Activated naive CD4-positive, alpha-beta T cell treated with anti-CD3 and anti-CD28 coated beads, Interleukin-2, amount 50 U/mL, for 16 hours (primary cell): ENCODE measurements around the gene NEU4.
"Not testable (repeated sequence)": the region's sequence is repeated elsewhere in the genome, so short reads cannot be mapped to it uniquely, and the experiment has no call there.

ENCODE experiments used
- DNase-seq: peaks from one replicate; pipeline ENCODE4 v3.0.0-alpha.2; 2020

Gene NEU4

DNA sequence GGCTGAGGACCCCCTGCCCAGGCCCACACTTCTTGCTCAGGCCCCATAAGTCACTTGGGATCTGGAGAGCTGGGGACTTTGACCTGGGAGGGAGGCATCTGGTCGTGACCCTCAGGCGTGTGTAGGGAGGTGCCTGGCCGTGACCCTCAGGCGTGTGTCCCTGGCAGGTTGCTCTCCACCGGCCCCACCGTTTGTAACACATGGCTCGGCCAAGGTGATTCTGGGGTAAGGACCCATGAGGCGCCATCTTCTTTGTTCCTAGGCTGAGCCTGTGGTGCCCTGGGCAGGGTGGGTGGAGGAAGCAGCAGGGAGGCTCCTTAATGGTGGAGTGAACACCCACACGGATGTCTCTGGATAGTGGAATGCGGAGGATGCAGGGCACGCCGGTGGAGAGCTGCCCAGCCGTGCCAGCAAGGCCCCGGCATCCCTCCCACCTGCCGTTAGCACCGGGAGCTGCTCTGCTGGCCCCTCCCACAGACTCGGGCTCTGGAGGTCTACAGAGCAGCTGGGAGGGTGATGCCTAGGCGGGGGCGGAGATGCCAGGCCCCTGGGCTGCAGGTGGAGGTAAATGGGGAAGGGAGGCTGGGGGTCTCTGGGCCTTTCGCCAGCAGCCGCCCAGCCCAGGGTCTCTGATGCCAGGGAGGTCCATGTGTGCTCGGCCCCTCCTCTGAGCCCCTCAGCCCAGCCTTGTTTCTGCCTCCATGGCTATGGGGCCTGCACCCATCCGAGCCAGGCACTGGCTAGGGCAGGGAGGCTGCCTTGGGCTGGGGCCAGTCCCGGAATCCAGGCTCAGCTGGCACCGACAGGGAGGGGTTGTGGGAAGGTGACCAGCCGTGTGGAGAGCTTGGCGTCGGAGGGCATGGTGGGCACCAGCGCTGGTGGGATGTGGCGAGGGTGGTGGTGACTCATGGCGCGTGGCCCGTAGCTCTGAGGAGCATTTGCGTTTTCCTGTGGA is 33.5 kb upstream of the NEU4 start:
- no peak for DNase-seq

DNA sequence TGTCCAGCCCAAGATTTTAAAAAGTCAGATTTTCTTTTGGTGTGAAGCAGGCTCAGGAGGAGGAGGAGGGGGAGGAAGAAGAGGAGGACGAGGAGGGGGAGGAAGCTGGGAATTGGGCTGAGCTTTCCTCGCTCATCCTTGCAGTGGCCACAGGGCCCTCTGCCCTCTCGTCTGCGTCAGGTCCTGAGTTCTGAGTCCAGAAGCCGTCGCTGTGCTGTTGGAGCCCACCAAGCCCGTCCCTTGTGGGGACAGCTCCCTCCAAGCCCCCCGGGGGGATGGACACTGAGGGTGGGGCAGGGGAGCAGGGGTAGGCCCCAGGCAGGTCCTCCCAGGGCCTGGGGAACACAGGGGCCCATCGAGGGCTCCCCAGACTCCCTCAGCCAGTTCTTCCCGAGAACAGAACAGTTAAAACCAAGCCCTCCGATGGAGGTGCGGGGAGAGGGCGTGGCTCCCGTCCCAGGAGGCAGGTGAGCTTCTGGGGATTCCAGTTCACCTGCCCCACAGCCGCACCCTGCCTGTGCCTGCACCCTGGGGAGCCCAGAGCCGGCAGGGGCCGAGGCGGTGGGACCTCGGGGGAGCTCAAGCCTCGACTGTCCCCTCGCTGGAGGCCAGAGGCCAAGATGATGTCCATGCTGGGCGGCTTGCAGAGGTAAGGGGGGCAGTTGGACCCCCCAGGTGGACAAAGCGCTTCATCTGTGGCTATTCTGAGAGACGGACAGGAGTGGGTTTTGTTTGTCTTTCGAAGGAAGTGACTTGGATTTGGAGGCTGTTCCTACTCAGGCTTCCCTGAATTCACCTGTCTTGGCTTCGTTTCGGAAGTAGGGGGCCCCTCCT is 32.4 kb upstream of the NEU4 start, which contains the start of gene GAL3ST2:
Gene GAL3ST2 (plus strand): TSS at position 487 of the 834 bp plus-strand sequence. CDS start 134 bp downstream, at position 621.
- no peak for DNase-seq

DNA sequence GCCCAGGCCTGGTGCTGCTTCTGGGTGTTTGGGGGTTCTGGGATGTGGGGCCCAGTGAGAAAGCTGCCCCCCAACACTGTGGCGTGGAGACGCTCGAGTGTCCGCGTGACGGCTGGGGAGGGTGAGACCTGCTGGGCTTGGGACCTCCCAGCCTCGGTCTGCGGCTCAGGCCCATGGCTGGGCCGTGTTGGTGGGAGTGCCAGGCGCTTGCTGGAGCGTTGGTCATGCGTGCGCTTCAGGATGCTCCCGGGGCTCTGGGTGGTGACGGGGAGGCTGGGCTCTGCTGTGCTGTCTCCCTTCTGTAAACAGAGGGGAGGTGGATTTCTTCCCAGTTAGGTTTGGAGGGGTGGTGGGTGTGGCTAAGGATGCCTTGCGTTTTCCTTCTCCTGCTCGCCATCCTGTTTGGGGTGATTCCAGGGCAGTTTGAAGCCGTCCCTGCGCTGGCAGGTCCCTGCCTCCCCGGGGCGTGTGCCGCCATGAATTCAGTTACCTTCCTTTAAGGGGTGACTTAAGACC is 31.8 kb upstream of the NEU4 start:
- DNase-seq: no peak

DNA sequence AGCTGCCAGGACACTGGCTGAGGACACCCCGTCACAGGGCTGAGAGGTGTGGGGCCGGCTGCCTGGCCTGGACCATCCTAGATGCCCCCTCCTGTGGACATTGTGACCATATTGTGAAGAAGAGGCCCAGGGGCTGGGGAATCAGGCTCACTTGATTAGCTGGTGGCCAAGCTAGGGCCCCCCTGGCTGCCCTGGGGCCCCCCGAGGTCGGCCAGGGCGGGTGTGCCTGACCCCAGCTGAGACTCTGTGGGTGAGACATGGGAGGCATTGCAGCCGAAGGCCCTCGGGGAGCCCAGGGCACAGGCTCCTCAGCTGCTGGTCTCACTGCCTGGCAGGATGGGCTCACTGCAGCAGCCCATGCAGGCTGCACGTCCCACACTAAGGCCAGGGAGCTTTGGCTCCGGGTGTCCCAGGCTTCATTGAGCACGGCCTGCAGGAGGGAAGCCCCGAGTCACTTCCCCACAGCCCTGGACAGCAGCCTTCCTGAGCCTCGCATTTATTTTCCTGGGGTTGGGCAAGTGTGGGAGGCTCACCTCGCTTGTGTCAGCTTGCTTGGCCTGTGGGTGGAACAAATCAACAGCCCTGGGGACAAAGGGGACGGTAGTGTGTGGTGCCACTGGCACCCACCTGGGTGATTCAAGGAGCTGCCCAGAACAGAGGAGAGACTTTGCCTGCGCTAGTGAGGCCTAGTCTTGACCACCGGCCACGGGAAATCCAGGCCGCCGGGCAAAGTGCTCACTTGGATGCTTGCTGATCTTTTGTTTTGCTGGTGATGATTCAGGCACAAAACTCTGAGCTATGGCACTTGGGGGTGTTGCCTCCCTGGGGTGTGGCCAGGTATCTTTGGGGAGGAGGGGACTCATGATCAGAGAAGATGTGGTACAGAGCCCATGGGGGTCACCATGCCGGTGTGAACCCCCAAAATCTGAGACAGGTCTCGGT is 31.0 kb upstream of the NEU4 start:
- DNase-seq: no peak

DNA sequence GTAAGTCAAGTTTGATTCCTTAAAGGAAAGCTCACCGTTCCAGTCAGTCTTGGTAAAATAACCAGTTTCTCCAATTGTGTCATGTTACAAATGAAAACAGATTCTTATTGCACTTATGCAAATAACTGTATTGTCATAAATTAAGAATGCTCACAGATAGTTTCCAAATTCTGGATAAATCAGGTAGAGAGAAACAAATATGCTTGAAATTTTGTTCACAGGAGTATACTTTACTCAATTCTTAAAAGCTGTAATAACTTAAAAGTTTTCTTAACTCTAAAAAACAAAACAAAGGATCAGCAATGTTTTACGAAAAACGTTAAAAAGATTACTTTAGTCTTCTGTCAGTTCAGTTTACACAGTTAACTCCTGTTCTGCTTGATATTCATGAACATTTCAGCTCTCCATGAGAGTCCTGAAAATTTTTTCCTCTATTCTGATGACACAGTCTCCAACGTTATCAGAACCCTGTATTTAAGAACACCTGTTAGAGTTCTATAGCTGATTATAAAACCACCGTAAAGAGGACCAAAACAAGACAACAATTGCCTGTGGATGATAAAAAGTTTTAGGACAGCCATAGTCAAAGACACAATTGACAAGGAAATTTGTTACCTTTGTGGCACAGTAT is 27.9 kb upstream of the NEU4 start:
- DNase-seq: no peak

DNA sequence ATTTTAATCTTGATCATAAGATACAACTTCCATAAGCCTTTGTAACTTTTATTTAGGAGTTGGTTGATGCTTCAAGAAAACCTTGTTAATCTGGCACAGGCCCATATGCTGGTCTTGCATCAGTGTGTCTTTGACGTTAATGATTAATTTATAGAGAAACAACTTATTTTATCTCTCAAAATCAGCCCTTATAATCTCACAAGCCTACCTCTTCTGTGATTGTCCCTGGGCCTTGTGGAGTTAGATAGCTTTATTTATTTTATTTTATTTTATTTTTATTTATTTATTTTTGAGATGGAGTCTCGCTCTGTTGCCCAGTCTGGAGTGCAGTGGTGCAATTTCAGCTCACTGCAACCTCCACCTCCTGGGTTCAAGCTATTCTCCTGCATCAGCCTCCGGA is 26.9 kb upstream of the NEU4 start:
- not testable (repeated sequence) for DNase-seq

DNA sequence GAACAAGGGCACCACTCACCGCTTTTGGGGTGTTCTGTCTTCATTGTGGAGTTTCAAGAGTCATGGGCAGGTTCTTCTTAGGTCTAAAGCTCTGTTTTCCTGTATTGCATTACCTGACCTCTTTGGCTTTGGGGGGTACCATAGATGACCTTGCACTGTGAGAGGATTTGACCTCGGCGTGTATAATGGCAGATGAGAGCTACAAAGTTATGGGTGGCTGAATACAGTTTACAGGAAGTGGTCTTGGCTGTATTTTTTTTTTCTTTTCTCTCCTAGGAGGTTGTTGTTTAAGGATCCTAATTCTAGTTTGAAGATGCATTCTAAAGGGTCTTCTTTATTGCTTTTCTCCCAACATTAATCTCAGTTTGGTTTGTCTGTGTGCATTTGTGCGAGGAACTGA is 20.9 kb upstream of the NEU4 start:
- no peak for DNase-seq

DNA sequence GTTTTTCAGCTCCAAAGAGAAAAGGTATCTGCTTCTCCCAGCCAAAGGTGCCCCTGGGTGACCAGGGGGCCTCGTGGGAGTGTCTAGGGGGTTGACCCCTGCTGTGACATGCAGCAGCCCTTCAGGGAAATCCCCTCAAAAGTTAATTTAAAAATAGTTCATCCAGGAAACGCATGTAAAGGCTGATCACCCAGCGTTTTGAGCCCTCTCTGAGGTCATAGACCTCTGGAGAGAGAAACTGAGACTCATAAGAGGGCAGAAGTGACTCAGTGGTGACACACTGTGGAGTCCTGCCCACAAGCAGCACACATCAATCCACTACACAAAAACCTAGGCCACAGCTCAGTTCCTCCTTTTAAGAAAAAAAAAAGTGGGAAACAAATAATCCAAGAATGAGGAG is 20.4 kb upstream of the NEU4 start:
- peak; percentile 49 for DNase-seq

DNA sequence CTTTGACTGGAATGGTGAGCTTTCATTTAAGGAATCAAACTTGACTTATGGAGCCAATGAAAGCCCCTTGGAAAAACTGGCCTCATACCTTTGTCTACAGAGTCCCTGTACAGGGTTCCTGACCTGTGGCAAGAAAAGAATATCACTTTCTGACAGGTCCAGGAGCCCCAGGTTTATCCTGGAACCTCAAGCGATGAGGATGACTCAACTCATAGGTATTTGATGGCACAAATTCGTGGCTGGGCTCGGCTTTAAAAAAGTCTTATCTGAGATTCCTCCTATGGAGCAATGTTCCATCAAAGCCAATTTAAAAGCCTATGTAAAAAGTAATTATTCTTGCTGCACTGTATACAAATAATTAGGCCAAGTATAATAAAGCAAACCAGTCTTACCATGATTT is 17.6 kb upstream of the NEU4 start:
- not testable (repeated sequence) for DNase-seq

DNA sequence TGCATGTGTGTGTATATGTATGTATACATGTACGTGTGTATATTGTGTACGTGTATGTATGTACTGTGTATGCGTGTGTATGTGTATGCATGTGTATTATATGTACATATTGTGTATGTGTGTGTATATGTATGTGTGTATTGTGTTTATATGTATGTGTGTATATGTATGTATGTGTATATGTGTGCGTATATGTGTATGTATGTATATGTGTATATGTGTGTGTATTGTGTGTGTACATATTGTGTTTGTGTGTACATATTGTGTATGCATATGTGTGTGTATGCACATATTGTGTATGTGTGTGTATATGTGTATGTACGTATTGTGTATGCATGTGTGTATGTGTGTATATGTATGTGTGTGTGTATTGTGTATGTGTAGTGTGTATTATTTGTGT is 15.6 kb upstream of the NEU4 start:
- DNase-seq: no peak

DNA sequence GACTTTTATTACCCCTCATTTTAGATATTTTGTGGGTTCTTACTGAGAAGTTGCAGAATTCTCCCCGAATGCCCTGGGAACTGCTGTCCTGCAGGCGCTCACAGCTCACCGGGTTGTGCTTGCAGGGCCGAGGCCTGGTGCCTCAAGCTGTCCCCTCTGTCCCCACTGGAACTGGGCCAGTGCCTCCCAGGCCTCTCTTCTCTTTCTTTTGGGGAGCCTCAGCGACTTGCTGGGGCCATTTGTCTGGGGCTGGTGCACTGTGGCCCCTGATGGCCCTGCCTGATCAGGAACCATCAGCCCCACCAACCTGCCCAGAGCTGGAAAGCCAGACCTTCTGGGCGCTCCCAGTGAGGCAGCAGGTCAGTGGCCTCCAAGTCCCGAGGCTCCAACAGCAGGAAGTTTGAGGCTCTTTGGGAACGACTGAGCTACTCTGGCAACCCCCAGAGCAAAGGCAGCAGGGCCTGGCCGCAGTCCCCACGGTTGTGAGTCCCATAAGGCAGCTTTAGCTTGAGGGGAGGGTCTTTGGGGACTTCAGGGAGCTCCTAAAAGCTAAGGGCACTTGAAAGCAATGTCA is 14.7 kb upstream of the NEU4 start:
- DNase-seq: no peak

DNA sequence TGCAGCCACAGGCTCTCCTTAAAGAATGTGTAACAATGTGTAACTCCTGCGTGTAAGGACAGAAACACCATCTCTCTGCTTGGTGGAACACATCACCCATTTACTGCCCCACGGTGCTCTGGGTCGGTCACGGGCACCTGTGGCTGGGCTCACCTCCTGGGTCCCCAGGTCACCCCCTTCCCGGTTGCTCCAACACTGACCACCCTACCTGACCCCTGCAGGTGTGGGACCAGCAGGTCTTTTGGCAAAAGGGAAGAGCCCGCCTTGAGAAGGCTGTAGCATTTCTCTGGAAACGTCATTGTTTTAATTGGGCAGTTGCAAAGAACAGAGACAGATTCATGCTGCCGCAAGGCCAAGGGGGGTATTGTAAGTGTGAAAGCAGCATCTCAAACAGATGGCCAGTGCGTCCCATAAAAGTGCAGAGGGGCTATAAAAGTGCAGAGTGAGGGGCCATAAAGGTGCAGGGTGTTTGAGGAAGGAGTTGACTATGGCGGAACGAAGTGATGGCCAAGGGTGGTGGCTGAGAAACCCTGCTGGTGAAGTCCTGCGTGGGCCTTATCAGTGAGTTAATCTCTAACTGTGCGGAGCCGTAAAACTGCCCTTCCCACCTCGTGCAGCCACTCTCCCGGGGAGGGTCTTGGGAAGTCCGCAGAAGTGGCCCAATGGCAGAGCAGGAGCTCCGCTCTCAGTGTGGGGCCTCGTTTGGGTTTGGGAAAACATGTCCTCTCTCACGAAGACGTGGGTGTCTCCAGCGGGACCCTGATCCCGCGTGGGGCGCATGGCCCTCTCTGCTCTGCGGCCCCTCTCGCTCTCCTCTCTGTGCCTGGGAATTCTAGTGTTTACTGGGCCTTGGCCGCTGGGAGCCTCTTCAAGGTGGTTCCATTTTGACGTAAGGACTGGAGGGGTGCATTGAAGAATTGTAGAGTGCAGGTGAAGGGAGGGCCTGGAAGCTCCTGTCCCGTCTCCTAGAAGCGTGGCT is 13.7 kb upstream of the NEU4 start:
- DNase-seq: no peak

DNA sequence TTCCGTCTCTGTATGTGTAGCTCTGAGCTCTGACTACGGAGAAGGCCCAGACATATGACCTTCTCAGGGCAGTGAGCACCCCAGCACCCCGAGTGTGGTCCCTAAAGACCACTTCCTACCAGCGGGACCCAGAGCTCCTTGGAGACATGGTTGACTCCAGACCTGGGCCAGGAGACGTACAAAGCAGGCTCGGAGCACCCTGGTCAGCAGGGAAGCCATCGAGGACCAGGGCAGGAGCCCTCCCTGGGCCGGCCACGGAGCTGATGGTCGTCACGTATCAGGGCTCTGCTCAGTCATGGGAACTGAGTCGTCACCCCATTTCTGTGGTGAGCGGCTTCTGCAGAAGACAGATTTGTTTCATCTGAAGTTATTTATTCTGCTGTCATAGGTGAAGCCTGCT is 12.8 kb upstream of the NEU4 start:
- no peak for DNase-seq

DNA sequence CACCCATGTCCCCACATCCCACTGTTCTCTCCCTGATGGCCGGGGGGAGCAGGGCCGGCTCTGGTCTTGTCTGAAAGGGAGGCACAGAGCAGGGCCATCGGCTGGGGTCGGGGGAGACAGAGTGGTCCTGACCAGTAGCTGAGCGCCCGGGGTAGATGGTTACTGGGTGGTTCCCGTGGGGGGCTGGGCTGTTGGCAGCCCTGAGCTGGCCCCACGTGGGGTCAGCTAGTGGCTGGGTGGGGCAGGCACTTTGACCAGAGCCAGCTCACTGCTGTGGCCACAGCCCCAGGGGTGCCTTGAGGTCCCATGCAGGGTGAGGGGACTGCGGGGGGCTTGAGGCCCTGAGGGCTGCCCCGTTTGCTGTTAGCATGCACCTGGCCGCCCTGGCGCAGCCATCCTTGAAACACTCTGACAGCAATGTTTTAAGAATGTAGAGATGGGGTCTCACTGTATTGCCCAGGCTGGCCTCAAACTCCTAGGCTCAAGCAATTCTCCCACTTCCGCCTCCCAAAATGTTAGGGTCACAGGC is 12.3 kb upstream of the NEU4 start:
- DNase-seq: no peak

DNA sequence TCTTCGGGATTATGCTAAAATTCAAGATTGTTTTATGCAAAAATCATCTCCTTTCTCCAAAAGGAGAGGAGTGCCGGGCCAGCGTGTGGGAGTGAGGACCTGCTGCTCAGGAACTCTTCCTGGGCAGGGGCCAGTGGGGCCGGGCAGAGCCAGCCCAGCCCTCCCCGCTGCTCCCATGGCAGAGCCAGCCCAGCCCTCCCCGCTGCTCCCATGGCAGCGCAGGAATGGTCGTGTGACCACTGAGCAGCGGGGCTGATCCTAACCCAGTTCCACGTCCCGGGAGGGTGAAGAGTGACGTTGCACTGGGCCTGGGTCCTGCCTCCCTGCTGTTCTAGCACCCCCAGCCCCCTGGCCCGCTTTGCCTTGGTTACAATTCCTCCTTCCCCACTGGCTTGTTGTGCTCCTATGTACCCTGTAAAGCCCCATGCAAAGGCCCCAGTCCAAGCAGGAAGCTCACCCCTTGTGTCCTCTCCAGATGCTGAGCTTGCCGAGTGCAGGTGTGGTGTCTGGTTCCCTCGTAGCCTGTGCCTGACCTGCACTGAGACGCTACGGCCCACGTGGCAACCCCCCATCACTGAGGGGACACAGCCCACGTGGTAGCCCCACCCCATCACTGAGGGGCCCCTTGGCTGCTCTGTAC is 11.4 kb upstream of the NEU4 start:
- DNase-seq: no peak

DNA sequence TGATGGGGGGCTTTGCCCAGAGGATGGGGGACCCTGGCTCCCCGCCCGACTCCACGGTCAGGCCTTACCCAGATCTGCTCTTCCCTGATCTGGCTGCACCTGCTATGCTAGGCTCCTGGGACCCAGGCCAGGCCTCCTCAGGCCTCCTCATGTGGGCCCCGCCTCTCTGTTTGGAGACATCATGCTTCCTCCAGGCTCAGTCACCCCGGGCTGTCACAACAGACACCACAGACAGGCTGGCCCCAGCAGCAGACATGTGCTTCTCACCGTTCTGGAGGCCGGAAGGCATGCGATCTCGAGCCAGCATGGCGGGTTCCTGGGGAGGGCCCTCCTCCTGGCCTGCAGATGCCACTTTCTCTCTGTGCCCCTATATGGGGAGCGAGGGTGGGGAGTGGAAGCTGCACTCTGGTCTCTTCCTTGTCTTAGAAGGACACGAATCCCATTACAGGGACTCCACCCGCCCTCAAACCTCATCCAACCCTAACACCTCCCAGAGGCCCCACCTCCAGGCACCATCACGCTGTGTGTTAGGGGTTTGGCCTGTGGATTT is 10.8 kb upstream of the NEU4 start:
- peak; percentile 11 for DNase-seq

DNA sequence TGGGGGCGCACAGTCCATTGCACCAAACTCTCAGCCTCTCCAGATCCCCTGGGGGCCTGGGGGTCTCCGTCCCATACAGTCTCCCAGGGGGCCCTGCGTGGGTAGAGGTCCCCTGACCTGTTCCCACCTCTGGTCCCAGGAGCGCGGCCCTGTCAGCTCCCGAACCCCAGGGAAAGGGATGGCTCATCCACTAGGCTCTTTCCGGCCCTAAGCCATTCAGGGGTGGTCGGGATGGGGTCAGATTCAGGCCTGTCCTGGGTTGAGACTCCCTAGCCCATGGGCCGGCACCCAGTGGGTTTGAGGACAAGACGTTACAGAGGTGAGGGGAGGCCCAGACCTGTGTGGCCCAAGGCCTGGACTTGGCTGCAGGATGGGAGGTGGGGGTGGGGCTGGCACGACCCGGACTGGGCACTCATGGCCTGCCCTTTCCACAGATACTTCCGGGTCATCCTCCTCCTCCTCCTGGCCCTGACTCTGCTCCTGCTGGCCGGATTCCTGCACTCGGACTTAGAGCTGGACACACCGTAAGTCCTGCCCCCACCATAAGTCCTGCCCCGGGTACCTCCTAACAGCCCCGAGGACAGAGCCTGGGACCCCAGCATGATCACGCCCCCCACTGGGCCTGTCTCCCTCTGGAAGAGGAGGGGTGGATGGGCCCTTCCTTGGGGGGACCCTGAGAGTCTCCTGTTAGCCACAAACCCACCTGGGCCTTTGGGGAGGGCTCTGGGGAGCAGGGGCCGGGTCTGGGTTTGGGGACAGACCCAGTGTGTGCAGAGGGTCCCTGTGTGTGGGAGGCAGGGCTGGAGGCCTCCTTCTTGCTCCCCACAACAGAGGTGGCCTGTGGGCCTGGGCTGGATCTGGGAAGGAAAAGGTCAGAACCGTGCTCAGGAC is 10.1 kb upstream of the NEU4 start:
- no peak for DNase-seq
